K562 (cell line): Measurements from ENCODE around the gene SMG7. TPM values are rescaled to one million over a fixed set of nuclear protein-coding genes. Genes with fewer than 3 reads are reported as not detected.

Experiments
- ATAC-seq: fragments of 200-7000 bp; cut with Tn5 transposase; 3 replicates; pipeline ENCODE4 v1.9.1; 2020; ENCODE audit warnings: moderate library complexity
- BruUV-seq: library from RNA; stranded (reverse); fragments of 400-500 nt; replicated peaks from 2 replicates; lab custom pipeline; 2021; lab: Mats Ljungman, UMichigan
- CTCF ChIA-PET: fragments of 300-600 bp; formaldehyde crosslinking; extraction: SDS; loops from one replicate; lab custom pipeline; 2021; ENCODE audit warnings: low intra/inter-chr PET ratio; lab: Yijun Ruan, JAX
- POLR2A ChIA-PET: fragments of 300-600, 350-650 bp; sonication (Branson Sonifier 250); formaldehyde crosslinking; extraction: SDS; loops from one replicate; lab custom pipeline; 2021; ENCODE audit warnings: antibody characterized with exemption, inconsistent platforms; lab: Yijun Ruan, JAX
- DNase-seq, 4 experiments: peaks; one replicate each; pipeline versions ENCODE4 v3.0.0 to v3.0.0-alpha.2; 2011 to 2018; ENCODE audit warnings: low spot score in 3 of 4, mixed read lengths in 3 of 4; ENCODE audit errors: extremely low read depth in 1 of 4
- FAIRE-seq: peaks from 2 replicates; lab custom pipeline; 2011; peaks lifted over from hg19 to GRCh38; lab: Jason Lieb, UNC
- H2AFZ ChIP-seq: 2 replicates; pipeline ENCODE4 v1.6.0; 2011; ENCODE audit warnings: low read depth, low read length, control low read depth, inconsistent platforms
- H3K27ac ChIP-seq: fragments of 200-600 bp; 3 replicates; pipeline ENCODE4 v1.8.0; 2011; ENCODE audit warnings: low read depth, mild to moderate bottlenecking, control low read depth, inconsistent platforms, low read length, moderate library complexity, mixed read lengths; ENCODE audit errors: extremely low read depth
- H3K27me3 ChIP-seq, 2 experiments: fragments of 300-600 bp in 1 of 2; 2 replicates in 1 of 2; 3 replicates in 1 of 2; pipeline versions ENCODE4 v1.6.0 to v1.8.0; 2011; ENCODE audit warnings: inconsistent platforms in 2 of 2, low read length in 2 of 2, mild to moderate bottlenecking in 1 of 2, mixed read lengths in 1 of 2, moderate library complexity in 1 of 2; ENCODE audit not compliant: control insufficient read depth in 2 of 2, insufficient read depth in 2 of 2
- H3K36me3 ChIP-seq: fragments of 300-600 bp; 3 replicates; pipeline ENCODE4 v1.8.0; 2011; ENCODE audit warnings: mild to moderate bottlenecking, low read length, inconsistent platforms; ENCODE audit not compliant: control insufficient read depth, insufficient read depth
- H3K4me1 ChIP-seq, 2 experiments: fragments of 200-600 bp in 1 of 2; replicated peaks in 1 of 2; 2 replicates in 1 of 2; 3 replicates in 1 of 2; pipeline versions ENCODE4 v1.5.1 to v1.8.0; 2011; ENCODE audit warnings: inconsistent platforms in 2 of 2, low read length in 2 of 2, mild to moderate bottlenecking in 1 of 2, mixed read lengths in 1 of 2, moderate library complexity in 1 of 2; ENCODE audit not compliant: control insufficient read depth in 2 of 2, insufficient read depth in 2 of 2
- H3K4me2 ChIP-seq: 2 replicates; pipeline ENCODE4 v1.6.1; 2011; ENCODE audit warnings: low read length, control low read depth, inconsistent platforms, mixed read lengths; ENCODE audit not compliant: insufficient read depth
- H3K4me3 ChIP-seq: fragments of 200-600 bp; sonication (generic), shearing (Covaris generic); 2 replicates; pipeline ENCODE4 v1.5.1; 2016; ENCODE audit warnings: control low read depth, inconsistent platforms
- H3K79me2 ChIP-seq: fragments of 200-600 bp; 3 replicates; pipeline ENCODE4 v1.8.0; 2011; ENCODE audit warnings: low read length, inconsistent platforms; ENCODE audit not compliant: control insufficient read depth, insufficient read depth
- H3K9ac ChIP-seq, 2 experiments: 2 replicates each; pipeline versions ENCODE4 v1.6.0 to v1.6.1; 2011; ENCODE audit warnings: low read depth in 2 of 2, low read length in 2 of 2, control low read depth in 1 of 2, inconsistent platforms in 1 of 2, mild to moderate bottlenecking in 1 of 2, mixed read lengths in 1 of 2; ENCODE audit not compliant: insufficient read depth in 1 of 2
- H3K9me1 ChIP-seq: one replicate; pipeline ENCODE4 v1.6.0; 2011; ENCODE audit warnings: inconsistent platforms, mild to moderate bottlenecking, low read length, moderate library complexity; ENCODE audit not compliant: control insufficient read depth, insufficient read depth
- H3K9me3 ChIP-seq: replicated peaks from 2 replicates; pipeline ENCODE4 v1.5.1; 2011; ENCODE audit warnings: low read depth, low read length, inconsistent platforms; ENCODE audit not compliant: control insufficient read depth, insufficient read depth
- H4K20me1 ChIP-seq: replicated peaks from 2 replicates; pipeline ENCODE4 v1.6.1; 2011; ENCODE audit warnings: low read length, inconsistent platforms, mixed read lengths; ENCODE audit not compliant: control insufficient read depth, insufficient read depth
- CEBPB ChIP-seq: fragments of 450-650 bp; IDR thresholded peaks from 2 replicates; pipeline ENCODE4 v1.6.1; 2016; ENCODE audit warnings: missing genetic modification characterization, missing compliant biosample characterization
- CEBPG ChIP-seq, 3 experiments: fragments of 200-800 bp in 1 of 3; sonication (Bioruptor generic) in 1 of 3; sonication (generic) in 1 of 3; formaldehyde crosslinking in 1 of 3; IDR thresholded peaks in 2 of 3; conservative IDR thresholded peaks in 1 of 3; 2 replicates each; pipeline versions ENCODE4 v1.6.1 to v1.8.0; 2016 to 2022; ENCODE audit warnings: missing compliant biosample characterization in 2 of 3, missing genetic modification characterization in 2 of 3, mild to moderate bottlenecking in 1 of 3, missing genetic modification reagents in 1 of 3
- CHD1 ChIP-seq: fragments of 200-600 bp; sonication (generic); IDR thresholded peaks from one replicate; pipeline ENCODE4 v1.6.1; 2012; ENCODE audit warnings: mild to moderate bottlenecking, moderate library complexity, low read length, inconsistent platforms
- YY1 ChIP-seq, 3 experiments: IDR thresholded peaks; 2 replicates each; pipeline ENCODE4 v1.6.1; 2011; ENCODE audit warnings: low read length in 2 of 3, mild to moderate bottlenecking in 2 of 3, moderate library complexity in 2 of 3, borderline replicate concordance in 1 of 3, control low read depth in 1 of 3, low read depth in 1 of 3; ENCODE audit not compliant: insufficient read depth in 3 of 3, insufficient replicate concordance in 2 of 3, control insufficient read depth in 1 of 3, insufficient read length in 1 of 3; ENCODE audit errors: extremely low read depth in 1 of 3
- WGBS: fragments of 100-300 bp; shearing (Covaris generic); methylation state at CpG from one replicate; pipeline ENCODE4 v1.1.6; 2016; ENCODE audit warnings: low coverage, mixed read lengths; ENCODE audit not compliant: insufficient coverage; ENCODE audit errors: missing lambda C conversion rate; 5-methylcytosine and 5-hydroxymethylcytosine counted together
- in situ Hi-C: fragments of 300-500 bp; cut with MboI; formaldehyde crosslinking; loops from 4 replicates; pipeline ENCODE4 v1.15.0; 2018; ENCODE audit warnings: inconsistent platforms, mixed read lengths
- intact Hi-C: fragments of 100-400 bp; cut with micrococcal nuclease; formaldehyde crosslinking; loops from 2 replicates; pipeline ENCODE4 v1.14.2; 2022
- polyA plus RNA-seq, 8 experiments: library from polyadenylated mRNA; depleted of rRNA in 4 of 8; stranded (reverse) in 5 of 8; unstranded in 3 of 8; fragments of >200 nt; fragmentation: Nextera tagmentation in 2 of 8; fragmentation: Illumina TruSeq in 1 of 8; extraction: Ambion mirVana in 2 of 8; extraction: Trizol in 1 of 8; gene quantifications; 2 replicates each; pipeline versions ENCODE4 v1.2.1 to v1.2.3, GENCODE V29; 2011 to 2014; ENCODE audit warnings: inconsistent platforms in 1 of 8, missing spikeins in 1 of 8
- total RNA-seq, 7 experiments: library from RNA; depleted of rRNA in 6 of 7; stranded (reverse); fragments of >200 nt in 6 of 7; fragmentation: Illumina TruSeq in 2 of 7; extraction: Trizol in 2 of 7; gene quantifications; 2 replicates each; pipeline versions ENCODE4 v1.2.1 to v1.2.3, GENCODE V29; 2011 to 2021; ENCODE audit warnings: low replicate concordance in 1 of 7
- TF ChIP-seq, protein P1 (sequence below): fragments of 450-650 bp; IDR thresholded peaks from 2 replicates; pipeline ENCODE4 v1.7.0; 2016; ENCODE audit warnings: borderline replicate concordance
- TF ChIP-seq, protein P2 (sequence below): fragments of 250-450 bp; sonication (Bioruptor Pico); IDR thresholded peaks from 2 replicates; pipeline ENCODE4 v1.4.0; 2020; ENCODE audit warnings: mild to moderate bottlenecking, moderate library complexity

SMG7 gene
- total and polyA plus RNA-seq, 9 of the 15 experiments (the other 6 are each of a cell fraction or from before 2014, with no cell fraction given): 12.4 to 74.6 (median 29.0) TPM

DNA sequence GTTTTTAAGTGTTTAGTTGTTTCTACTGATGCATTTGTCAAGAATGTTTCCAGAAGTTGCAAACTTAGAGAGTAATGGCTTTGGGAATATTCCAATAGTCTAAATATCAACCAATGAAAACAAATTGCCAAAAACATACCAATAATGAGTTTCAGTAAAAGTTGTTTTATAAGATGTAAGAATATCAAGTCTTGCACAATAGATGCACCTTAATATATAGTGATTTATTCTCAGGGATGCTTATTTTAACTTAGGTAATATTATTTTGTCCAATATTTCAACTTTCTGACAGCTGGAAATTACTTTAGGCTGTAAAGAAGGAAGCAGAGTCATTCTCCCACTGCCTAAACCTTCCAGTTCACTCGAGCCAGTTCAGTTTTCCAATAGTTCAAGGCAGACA lies 48.8 kb upstream of the SMG7 start:
- H3K9me1 ChIP-seq: no peaks in the 10 kb centered on the region
- ChIA-PET CTCF (no interaction called here), POLR2A (no interaction called here)
- H2AFZ ChIP-seq: no peak overlapping the region
- TF ChIP-seq, protein P1, sequence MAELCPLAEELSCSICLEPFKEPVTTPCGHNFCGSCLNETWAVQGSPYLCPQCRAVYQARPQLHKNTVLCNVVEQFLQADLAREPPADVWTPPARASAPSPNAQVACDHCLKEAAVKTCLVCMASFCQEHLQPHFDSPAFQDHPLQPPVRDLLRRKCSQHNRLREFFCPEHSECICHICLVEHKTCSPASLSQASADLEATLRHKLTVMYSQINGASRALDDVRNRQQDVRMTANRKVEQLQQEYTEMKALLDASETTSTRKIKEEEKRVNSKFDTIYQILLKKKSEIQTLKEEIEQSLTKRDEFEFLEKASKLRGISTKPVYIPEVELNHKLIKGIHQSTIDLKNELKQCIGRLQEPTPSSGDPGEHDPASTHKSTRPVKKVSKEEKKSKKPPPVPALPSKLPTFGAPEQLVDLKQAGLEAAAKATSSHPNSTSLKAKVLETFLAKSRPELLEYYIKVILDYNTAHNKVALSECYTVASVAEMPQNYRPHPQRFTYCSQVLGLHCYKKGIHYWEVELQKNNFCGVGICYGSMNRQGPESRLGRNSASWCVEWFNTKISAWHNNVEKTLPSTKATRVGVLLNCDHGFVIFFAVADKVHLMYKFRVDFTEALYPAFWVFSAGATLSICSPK: no peak
- TF ChIP-seq, protein P2, sequence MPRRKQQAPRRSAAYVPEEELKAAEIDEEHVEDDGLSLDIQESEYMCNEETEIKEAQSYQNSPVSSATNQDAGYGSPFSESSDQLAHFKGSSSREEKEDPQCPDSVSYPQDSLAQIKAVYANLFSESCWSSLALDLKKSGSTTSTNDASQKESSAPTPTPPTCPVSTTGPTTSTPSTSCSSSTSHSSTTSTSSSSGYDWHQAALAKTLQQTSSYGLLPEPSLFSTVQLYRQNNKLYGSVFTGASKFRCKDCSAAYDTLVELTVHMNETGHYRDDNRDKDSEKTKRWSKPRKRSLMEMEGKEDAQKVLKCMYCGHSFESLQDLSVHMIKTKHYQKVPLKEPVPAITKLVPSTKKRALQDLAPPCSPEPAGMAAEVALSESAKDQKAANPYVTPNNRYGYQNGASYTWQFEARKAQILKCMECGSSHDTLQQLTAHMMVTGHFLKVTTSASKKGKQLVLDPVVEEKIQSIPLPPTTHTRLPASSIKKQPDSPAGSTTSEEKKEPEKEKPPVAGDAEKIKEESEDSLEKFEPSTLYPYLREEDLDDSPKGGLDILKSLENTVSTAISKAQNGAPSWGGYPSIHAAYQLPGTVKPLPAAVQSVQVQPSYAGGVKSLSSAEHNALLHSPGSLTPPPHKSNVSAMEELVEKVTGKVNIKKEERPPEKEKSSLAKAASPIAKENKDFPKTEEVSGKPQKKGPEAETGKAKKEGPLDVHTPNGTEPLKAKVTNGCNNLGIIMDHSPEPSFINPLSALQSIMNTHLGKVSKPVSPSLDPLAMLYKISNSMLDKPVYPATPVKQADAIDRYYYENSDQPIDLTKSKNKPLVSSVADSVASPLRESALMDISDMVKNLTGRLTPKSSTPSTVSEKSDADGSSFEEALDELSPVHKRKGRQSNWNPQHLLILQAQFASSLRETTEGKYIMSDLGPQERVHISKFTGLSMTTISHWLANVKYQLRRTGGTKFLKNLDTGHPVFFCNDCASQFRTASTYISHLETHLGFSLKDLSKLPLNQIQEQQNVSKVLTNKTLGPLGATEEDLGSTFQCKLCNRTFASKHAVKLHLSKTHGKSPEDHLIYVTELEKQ: no peak
- TF ChIP-seq CHD1 (no peak), CEBPG (CRISPR knock-in tag; IDR thresholded peaks at IDR 0.05) (no peak), CEBPG (tag; conservative IDR thresholded peaks at IDR 0.05 in 1 of 2, IDR thresholded peaks at IDR 0.05 in 1 of 2) (peak; percentile 35 to 70; a peak in 2 of 4 replicates), YY1 (IDR thresholded peaks at IDR 0.05; ENCODE audit: borderline replicate concordance in 1 of 3, control insufficient read depth in 1 of 3, extremely low read depth in 1 of 3, insufficient read depth in 3 of 3, insufficient read length in 1 of 3, insufficient replicate concordance in 2 of 3, low read depth in 1 of 3, low read length in 2 of 3) (no peak), CEBPB (peak; percentile 70)
- FAIRE-seq (no peak), ATAC-seq (no peak), DNase-seq (no peak)
- no TSS peak for BruUV-seq
- no peak overlapping the region for H3K4me2 ChIP-seq
- peaks cover 7 to 11% of the 10 kb centered on the region in 2 experiments; a peak in 3 of 5 replicates for H3K27me3 ChIP-seq
- no peaks in the 10 kb centered on the region for H3K9me3 ChIP-seq
- no peak overlapping the region for H3K4me3 ChIP-seq
- intact Hi-C loops (no loop called here), in situ Hi-C loops (no loop called here)
- no peaks in the 10 kb centered on the region for H3K79me2 ChIP-seq
- WGBS: 0% methylated on average over 1 of the region's 1 CpG
- no peaks in the 10 kb centered on the region for H4K20me1 ChIP-seq
- no peak overlapping the region for H3K27ac ChIP-seq
- H3K36me3 ChIP-seq: no peaks in the 10 kb centered on the region
- H3K9ac ChIP-seq: no peak overlapping the region
- no peaks in the 10 kb centered on the region for H3K4me1 ChIP-seq
